Activated CD4-positive, alpha-beta memory T cell treated with anti-CD3 and anti-CD28 coated beads, Interleukin-2, amount 10 ng/mL, durations not matched to agents 7 days and 5 days (primary cell): ENCODE measurements around the gene GJB2. TPM values are rescaled to one million over a fixed set of nuclear protein-coding genes. Genes with fewer than 3 reads are reported as not detected.

Source experiments
- CTCF ChIA-PET: fragments of 350-600 bp; sonication (Branson Sonifier 250); formaldehyde crosslinking; loops from one replicate; lab custom pipeline; 2021; ENCODE audit warnings: antibody characterized with exemption, inconsistent platforms; lab: Charles Lee
- POLR2A ChIA-PET: fragments of 350-600 bp; sonication (Branson Sonifier 250); formaldehyde crosslinking; loops from one replicate; lab custom pipeline; 2021; ENCODE audit warnings: antibody characterized with exemption; lab: Charles Lee
- DNase-seq: peaks from one replicate; pipeline ENCODE4 v3.0.0-alpha.2; 2020
- H3K27ac Mint-ChIP-seq: one replicate; pipeline ENCODE4 v1.8.0; 2021; ENCODE audit warnings: mild to moderate bottlenecking, mixed read lengths
- H3K27me3 Mint-ChIP-seq: one replicate; pipeline ENCODE4 v1.8.0; 2021; ENCODE audit warnings: mixed read lengths
- H3K36me3 Mint-ChIP-seq: one replicate; pipeline ENCODE4 v1.8.0; 2021; ENCODE audit warnings: low read depth, mixed read lengths
- H3K4me1 Mint-ChIP-seq: one replicate; pipeline ENCODE4 v1.8.0; 2021; ENCODE audit warnings: mixed read lengths
- H3K4me3 Mint-ChIP-seq: one replicate; pipeline ENCODE4 v1.8.0; 2021; ENCODE audit warnings: mild to moderate bottlenecking, mixed read lengths
- H3K9me3 Mint-ChIP-seq: one replicate; pipeline ENCODE4 v1.8.0; 2021; ENCODE audit warnings: mixed read lengths
- total RNA-seq, 2 experiments: library from RNA; stranded (reverse); gene quantifications; one replicate each; pipeline ENCODE4 v1.2.3, GENCODE V29; 2021

The GJB2 gene
- total RNA-seq, 2 experiments from 2014 or later: 5.6 to 5.8 TPM

- peaks cover 48% of the 10 kb centered on the region for H3K27me3 Mint-ChIP-seq
- no peak overlapping the region for H3K4me3 Mint-ChIP-seq
- no peaks in the 10 kb centered on the region for H3K36me3 Mint-ChIP-seq
- H3K9me3 Mint-ChIP-seq: no peaks in the 10 kb centered on the region
- peaks cover 26% of the 10 kb centered on the region for H3K4me1 Mint-ChIP-seq
- no peak overlapping the region for H3K27ac Mint-ChIP-seq
- no peak for DNase-seq
- CTCF ChIA-PET: interaction anchor here (0.7 to 1.0 kb wide), 2 partner anchors 8 to 985 kb away, joined by 3 read pairs; no protein-coding TSS in a partner anchor
- POLR2A ChIA-PET: no interaction called here
Observed at GRCh38 chr13:20190481-20191310, 2.0 kb downstream of the GJB2 start.

GRCh38 chr13:20190076-20190475 is 2.7 kb downstream of the GJB2 start:
- no peaks in the 10 kb centered on the region for H3K9me3 Mint-ChIP-seq
- H3K36me3 Mint-ChIP-seq: no peaks in the 10 kb centered on the region
- no peak overlapping the region for H3K27ac Mint-ChIP-seq
- peaks cover 26% of the 10 kb centered on the region for H3K4me1 Mint-ChIP-seq
- H3K27me3 Mint-ChIP-seq: peaks cover 44% of the 10 kb centered on the region
- DNase-seq: no peak
- ChIA-PET CTCF (interaction anchor here (1.0 to 1.1 kb wide), 3 partner anchors 10 to 584 kb away, joined by 3 to 4 read pairs (median 4); partner anchors contain the start of gene EEF1AKMT1), POLR2A (no interaction called here)
- H3K4me3 Mint-ChIP-seq: no peak overlapping the region

GRCh38 chr13:20188667-20189553 is 3.8 kb downstream of the GJB2 start:
- peaks cover 33% of the 10 kb centered on the region for H3K27me3 Mint-ChIP-seq
- CTCF ChIA-PET: interaction anchor here (0.6 to 4.0 kb wide), 7 partner anchors 8 to 585 kb away, joined by 3 to 18 read pairs (median 4); partner anchors contain the start of gene EEF1AKMT1
- no peak overlapping the region for H3K27ac Mint-ChIP-seq
- POLR2A ChIA-PET: no interaction called here
- peaks cover 16% of the 10 kb centered on the region for H3K4me1 Mint-ChIP-seq
- no peaks in the 10 kb centered on the region for H3K9me3 Mint-ChIP-seq
- no peak for DNase-seq
- H3K36me3 Mint-ChIP-seq: no peaks in the 10 kb centered on the region
- no peak overlapping the region for H3K4me3 Mint-ChIP-seq

GRCh38 chr13:20186771-20187170 is 6.0 kb downstream of the GJB2 start:
- no peaks in the 10 kb centered on the region for H3K9me3 Mint-ChIP-seq
- H3K36me3 Mint-ChIP-seq: no peaks in the 10 kb centered on the region
- CTCF ChIA-PET: interaction anchor here (1.2 to 4.0 kb wide), 3 partner anchors 9 to 12 kb away, joined by 3 to 18 read pairs (median 3); no protein-coding TSS in a partner anchor
- DNase-seq: no peak
- peaks cover 6% of the 10 kb centered on the region for H3K4me1 Mint-ChIP-seq
- POLR2A ChIA-PET: no interaction called here
- no peak overlapping the region for H3K4me3 Mint-ChIP-seq
- H3K27me3 Mint-ChIP-seq: peaks cover 26% of the 10 kb centered on the region
- H3K27ac Mint-ChIP-seq: no peak overlapping the region

- Mint-ChIP-seq H3K4me3 (no peak overlapping the region), H3K4me1 (peaks cover 4% of the 10 kb centered on the region), H3K36me3 (no peaks in the 10 kb centered on the region), H3K9me3 (no peaks in the 10 kb centered on the region), H3K27me3 (peaks cover 23% of the 10 kb centered on the region), H3K27ac (no peak overlapping the region)
- DNase-seq: no peak
- ChIA-PET POLR2A (no interaction called here), CTCF (interaction anchor here (0.6 to 4.0 kb wide), 3 partner anchors 12 to 1003 kb away, joined by 3 to 18 read pairs (median 4); no protein-coding TSS in a partner anchor)
Observed at GRCh38 chr13:20185366-20186056, 7.2 kb downstream of the GJB2 start.

GRCh38 chr13:20182231-20182846 is 10.4 kb downstream of the GJB2 start:
- DNase-seq: peak; percentile 57
- H3K27me3 Mint-ChIP-seq: peaks cover 40% of the 10 kb centered on the region
- CTCF ChIA-PET: interaction anchor here (0.6 to 2.0 kb wide), 9 partner anchors 9 to 529 kb away, joined by 3 to 6 read pairs (median 3); no protein-coding TSS in a partner anchor
- no peaks in the 10 kb centered on the region for H3K9me3 Mint-ChIP-seq
- POLR2A ChIA-PET: no interaction called here
- H3K4me3 Mint-ChIP-seq: no peak overlapping the region
- no peaks in the 10 kb centered on the region for H3K36me3 Mint-ChIP-seq
- H3K4me1 Mint-ChIP-seq: no peaks in the 10 kb centered on the region
- no peak overlapping the region for H3K27ac Mint-ChIP-seq

- Mint-ChIP-seq H3K9me3 (no peaks in the 10 kb centered on the region), H3K4me1 (no peaks in the 10 kb centered on the region), H3K27me3 (peaks cover 49% of the 10 kb centered on the region), H3K36me3 (no peaks in the 10 kb centered on the region), H3K27ac (no peak overlapping the region), H3K4me3 (no peak overlapping the region)
- no peak for DNase-seq
- POLR2A ChIA-PET: no interaction called here
- CTCF ChIA-PET: interaction anchor here (1.1 to 1.8 kb wide), 2 partner anchors 14 to 310 kb away, joined by 3 to 5 read pairs; no protein-coding TSS in a partner anchor
Observed at GRCh38 chr13:20181188-20181587, 11.6 kb downstream of the GJB2 start.

- no peaks in the 10 kb centered on the region for H3K9me3 Mint-ChIP-seq
- CTCF ChIA-PET: interaction anchor here (0.8 kb wide), 1 partner anchor 39 kb away, joined by 3 read pairs; no protein-coding TSS in a partner anchor
- no peak overlapping the region for H3K4me3 Mint-ChIP-seq
- H3K27ac Mint-ChIP-seq: no peak overlapping the region
- no peaks in the 10 kb centered on the region for H3K36me3 Mint-ChIP-seq
- peaks cover 71% of the 10 kb centered on the region for H3K27me3 Mint-ChIP-seq
- DNase-seq: no peak
- POLR2A ChIA-PET: no interaction called here
- H3K4me1 Mint-ChIP-seq: peaks cover 12% of the 10 kb centered on the region
Observed at GRCh38 chr13:20178156-20178555, 14.6 kb downstream of the GJB2 start.

- POLR2A ChIA-PET: no interaction called here
Observed at GRCh38 chr13:20177049-20177831, 15.5 kb downstream of the GJB2 start.

GRCh38 chr13:20175907-20176652 is 16.7 kb downstream of the GJB2 start:
- DNase-seq: no peak
- CTCF ChIA-PET: interaction anchor here (1.3 to 2.1 kb wide), 3 partner anchors 8 to 19 kb away, joined by 3 to 4 read pairs (median 3); no protein-coding TSS in a partner anchor
- no peaks in the 10 kb centered on the region for H3K9me3 Mint-ChIP-seq
- no peak overlapping the region for H3K4me3 Mint-ChIP-seq
- no peaks in the 10 kb centered on the region for H3K36me3 Mint-ChIP-seq
- peaks cover 12% of the 10 kb centered on the region for H3K4me1 Mint-ChIP-seq
- POLR2A ChIA-PET: interaction anchor here (0.9 to 1.3 kb wide), 2 partner anchors 15 to 300 kb away, joined by 3 to 4 read pairs; no protein-coding TSS in a partner anchor
- no peak overlapping the region for H3K27ac Mint-ChIP-seq
- H3K27me3 Mint-ChIP-seq: peaks cover 67% of the 10 kb centered on the region

More at GRCh38 chr13:20177049-20177831, 15.5 kb downstream of the GJB2 start:
- Mint-ChIP-seq H3K9me3 (no peaks in the 10 kb centered on the region), H3K4me1 (peaks cover 12% of the 10 kb centered on the region), H3K27me3 (peaks cover 72% of the 10 kb centered on the region), H3K4me3 (no peak overlapping the region), H3K36me3 (no peaks in the 10 kb centered on the region), H3K27ac (no peak overlapping the region)
- CTCF ChIA-PET: no interaction called here
- DNase-seq: no peak
